ENCODE measurements around the gene ATP2B1.
A peak's percentile ranks its signal among the peaks of the same experiment; 100 is the strongest.
"Not testable (repeated sequence)": the region's sequence is repeated elsewhere in the genome, so short reads cannot be mapped to it uniquely, and the experiment has no call there.

Gene ATP2B1

GRCh38 chr12:89708565-89709156 is at the start of gene ATP2B1:
TSS of gene ATP2B1 (minus strand) at chr12:89708838. CDS start at chr12:89655886, 52,952 bp downstream.
- peak; percentile 75 for DNase-seq

- DNase-seq, result not testable (repeated sequence)
These were observed 49.3 kb upstream of the ATP2B1 start for GRCh38 chr12:89757987-89758386.

GRCh38 chr12:89756585-89757398 is 48.2 kb upstream of the ATP2B1 start:
- DNase-seq, result no peak

- DNase-seq, result no peak
These were observed 47.6 kb upstream of the ATP2B1 start for GRCh38 chr12:89756194-89756584.

- no peak for DNase-seq
These were observed 45.4 kb upstream of the ATP2B1 start for GRCh38 chr12:89753997-89754396.

GRCh38 chr12:89752341-89752740 is 43.7 kb upstream of the ATP2B1 start:
- DNase-seq, result no peak

GRCh38 chr12:89750389-89751351 is 42.0 kb upstream of the ATP2B1 start:
- DNase-seq, result no peak

GRCh38 chr12:89748791-89749190 is 40.2 kb upstream of the ATP2B1 start:
- DNase-seq, result no peak

- DNase-seq, result no peak
These were observed 36.6 kb upstream of the ATP2B1 start for GRCh38 chr12:89745286-89745685.

GRCh38 chr12:89742337-89743022 is 33.8 kb upstream of the ATP2B1 start:
- DNase-seq, result no peak

- no peak for DNase-seq
These were observed 32.3 kb upstream of the ATP2B1 start for GRCh38 chr12:89740943-89741342.

- DNase-seq, result no peak
These were observed 28.4 kb upstream of the ATP2B1 start for GRCh38 chr12:89736995-89737394.

- no peak for DNase-seq
These were observed 25.1 kb upstream of the ATP2B1 start for GRCh38 chr12:89733579-89734201.

- no peak for DNase-seq
These were observed 23.9 kb upstream of the ATP2B1 start for GRCh38 chr12:89732522-89732921.

GRCh38 chr12:89731614-89732013 is 23.0 kb upstream of the ATP2B1 start:
- no peak for DNase-seq

GRCh38 chr12:89731089-89731488 is 22.5 kb upstream of the ATP2B1 start:
- DNase-seq, result no peak

GRCh38 chr12:89729946-89730459 is 21.4 kb upstream of the ATP2B1 start:
- DNase-seq, result no peak

- no peak for DNase-seq
These were observed 14.6 kb upstream of the ATP2B1 start for GRCh38 chr12:89723276-89723675.

- DNase-seq, result no peak
These were observed 12.8 kb upstream of the ATP2B1 start for GRCh38 chr12:89721291-89721987.

- no peak for DNase-seq
These were observed 9.3 kb upstream of the ATP2B1 start for GRCh38 chr12:89717759-89718523.

- no peak for DNase-seq
These were observed 4.1 kb upstream of the ATP2B1 start for GRCh38 chr12:89712706-89713105.

All from stimulated activated CD4-positive, alpha-beta T cell treated with anti-CD3 and anti-CD28 coated beads, Interleukin-12 subunit alpha, Interleukin-12 subunit beta, amount 100 ng/mL, for 4 hours (primary cell).